Parathyroid adenoma (tissue), 2 donors: ENCODE measurements around the gene HTATIP2.

Experiments used
- H2AFZ ChIP-seq: fragments of 300-600 bp; sonication (generic); one replicate; pipeline ENCODE4 v1.7.0; 2017; ENCODE audit warnings: antibody characterized with exemption, mild to moderate bottlenecking
- H3K27ac ChIP-seq: fragments of 300-600 bp; sonication (generic); one replicate; pipeline ENCODE4 v1.7.0; 2017
- H3K27me3 ChIP-seq: fragments of 300-600 bp; sonication (generic); one replicate; pipeline ENCODE4 v1.7.0; 2017; ENCODE audit warnings: low read length; ENCODE audit not compliant: control insufficient read depth, insufficient read depth
- H3K36me3 ChIP-seq: fragments of 300-600 bp; sonication (generic); one replicate; pipeline ENCODE4 v1.7.0; 2017; ENCODE audit warnings: low read length; ENCODE audit not compliant: control insufficient read depth, insufficient read depth
- H3K4me1 ChIP-seq: fragments of 300-600 bp; sonication (generic); one replicate; pipeline ENCODE4 v1.7.0; 2017; ENCODE audit warnings: control low read depth
- H3K4me2 ChIP-seq: fragments of 300-600 bp; sonication (generic); one replicate; pipeline ENCODE4 v1.7.0; 2017; ENCODE audit warnings: low read length
- H3K4me3 ChIP-seq: fragments of 300-600 bp; sonication (generic); one replicate; pipeline ENCODE4 v1.7.0; 2017; ENCODE audit warnings: low read depth, low read length
- H3K79me2 ChIP-seq: fragments of 300-600 bp; sonication (generic); one replicate; pipeline ENCODE4 v1.7.0; 2017; ENCODE audit warnings: control low read depth
- H3K9ac ChIP-seq: fragments of 300-600 bp; sonication (generic); one replicate; pipeline ENCODE4 v1.7.0; 2017; ENCODE audit warnings: mild to moderate bottlenecking
- H3K9me3 ChIP-seq: fragments of 300-600 bp; sonication (generic); one replicate; pipeline ENCODE4 v1.7.0; 2017; ENCODE audit warnings: low read length; ENCODE audit not compliant: control insufficient read depth
- CTCF ChIP-seq: fragments of 300-600 bp; sonication (generic); IDR thresholded peaks from one replicate; pipeline ENCODE4 v1.7.0; 2017; ENCODE audit warnings: antibody characterized with exemption, mild to moderate bottlenecking
- donor health status: primary hyperparathyroidism.

HTATIP2 gene

GRCh38 chr11:20367313-20367948 lies 3.9 kb downstream of the HTATIP2 start:
- no peak overlapping the region for H3K27ac ChIP-seq

GRCh38 chr11:20368438-20368837 lies 4.9 kb downstream of the HTATIP2 start:
- no peak overlapping the region for H3K4me2 ChIP-seq
- no peak overlapping the region for H3K4me3 ChIP-seq
- no peaks in the 10 kb centered on the region for H3K27me3 ChIP-seq
- H3K4me1 ChIP-seq, result no peaks in the 10 kb centered on the region
- no peak overlapping the region for H3K9ac ChIP-seq
- TF ChIP-seq CTCF, result no peak
- no peaks in the 10 kb centered on the region for H3K9me3 ChIP-seq
- H3K36me3 ChIP-seq, result no peaks in the 10 kb centered on the region
- H3K27ac ChIP-seq, result no peak overlapping the region
- no peaks in the 10 kb centered on the region for H3K79me2 ChIP-seq
- no peak overlapping the region for H2AFZ ChIP-seq

More at GRCh38 chr11:20367313-20367948, 3.9 kb downstream of the HTATIP2 start:
- no peak for TF ChIP-seq CTCF
- H3K4me3 ChIP-seq, result no peak overlapping the region
- no peak overlapping the region for H3K9ac ChIP-seq
- no peaks in the 10 kb centered on the region for H3K79me2 ChIP-seq
- H3K27me3 ChIP-seq, result no peaks in the 10 kb centered on the region
- no peaks in the 10 kb centered on the region for H3K36me3 ChIP-seq
- H3K4me1 ChIP-seq, result no peaks in the 10 kb centered on the region
- no peak overlapping the region for H3K4me2 ChIP-seq
- no peak overlapping the region for H2AFZ ChIP-seq
- no peaks in the 10 kb centered on the region for H3K9me3 ChIP-seq

- no peaks in the 10 kb centered on the region for H3K27me3 ChIP-seq
- H3K27ac ChIP-seq, result no peak overlapping the region
- H3K4me3 ChIP-seq, result no peak overlapping the region
- no peak overlapping the region for H2AFZ ChIP-seq
- no peaks in the 10 kb centered on the region for H3K9me3 ChIP-seq
- H3K4me2 ChIP-seq, result no peak overlapping the region
- no peak for TF ChIP-seq CTCF
- H3K36me3 ChIP-seq, result no peaks in the 10 kb centered on the region
- H3K79me2 ChIP-seq, result no peaks in the 10 kb centered on the region
- no peak overlapping the region for H3K9ac ChIP-seq
- no peaks in the 10 kb centered on the region for H3K4me1 ChIP-seq
Observed at GRCh38 chr11:20369826-20370225, 6.3 kb downstream of the HTATIP2 start.

GRCh38 chr11:20372081-20372626 lies 8.6 kb downstream of the HTATIP2 start:
- H3K4me1 ChIP-seq, result no peaks in the 10 kb centered on the region
- no peak overlapping the region for H3K9ac ChIP-seq
- H2AFZ ChIP-seq, result no peak overlapping the region
- no peaks in the 10 kb centered on the region for H3K27me3 ChIP-seq
- H3K36me3 ChIP-seq, result no peaks in the 10 kb centered on the region
- no peaks in the 10 kb centered on the region for H3K79me2 ChIP-seq
- TF ChIP-seq CTCF, result no peak
- no peak overlapping the region for H3K27ac ChIP-seq
- no peaks in the 10 kb centered on the region for H3K9me3 ChIP-seq
- no peak overlapping the region for H3K4me2 ChIP-seq
- H3K4me3 ChIP-seq, result no peak overlapping the region

- Histone ChIP-seq H3K36me3 (no peaks in the 10 kb centered on the region), H3K27me3 (no peaks in the 10 kb centered on the region)
Observed at GRCh38 chr11:20373147-20373546, 9.6 kb downstream of the HTATIP2 start.

More at GRCh38 chr11:20373147-20373546, 9.6 kb downstream of the HTATIP2 start:
- no peak for TF ChIP-seq CTCF
- no peak overlapping the region for H3K9ac ChIP-seq
- H3K27ac ChIP-seq, result no peak overlapping the region
- no peak overlapping the region for H3K4me3 ChIP-seq
- no peaks in the 10 kb centered on the region for H3K4me1 ChIP-seq
- no peaks in the 10 kb centered on the region for H3K9me3 ChIP-seq
- H3K4me2 ChIP-seq, result no peak overlapping the region
- H2AFZ ChIP-seq, result no peak overlapping the region
- no peaks in the 10 kb centered on the region for H3K79me2 ChIP-seq
